Upper lobe of left lung (tissue), 4 donors: ENCODE data around the gene PCSK2.

Source experiments
- CTCF ChIP-seq, 6 experiments: fragments of 450-650 bp in 4 of 6; fragments of 200-600 bp in 2 of 6; sonication (generic) in 2 of 6; IDR thresholded peaks; one replicate each; pipeline ENCODE4 v1.5.1; 2016 to 2019; ENCODE audit warnings: antibody characterized with exemption in 6 of 6
- POLR2A ChIP-seq, 4 donors: fragments of 450-650 bp; IDR thresholded peaks; one replicate each; pipeline ENCODE4 v1.5.1; 2016 to 2017; ENCODE audit warnings: antibody characterized with exemption in 4 of 4, mild to moderate bottlenecking in 2 of 4
- POLR2AphosphoS5 ChIP-seq, 2 donors: sonication (generic); formaldehyde crosslinking; IDR thresholded peaks; one replicate each; pipeline ENCODE4 v1.5.1; 2017; ENCODE audit warnings: antibody characterized with exemption in 2 of 2

GRCh38 chr20:17225851-17226409 lies 910 bp upstream of the PCSK2 start:
- TF ChIP-seq CTCF (IDR thresholded peaks at IDR 0.05) (no peak), POLR2A (IDR thresholded peaks at IDR 0.05) (no peak), POLR2AphosphoS5 (IDR thresholded peaks at IDR 0.05) (no peak)
